SK-N-SH (cell line): ENCODE data around the gene ADAMTS2. TPM values are rescaled to one million over a fixed set of nuclear protein-coding genes. Genes with fewer than 3 reads are reported as not detected.

Source experiments
- CTCF ChIA-PET: fragments of 300-600, 350-600 bp; formaldehyde crosslinking; extraction: SDS; loops from one replicate; lab custom pipeline; 2021; lab: Yijun Ruan, JAX
- POLR2A ChIA-PET: fragments of 350-600 bp; sonication (Branson Sonifier 250); formaldehyde crosslinking; extraction: SDS; loops from one replicate; lab custom pipeline; 2020; ENCODE audit warnings: antibody characterized with exemption, inconsistent platforms; lab: Yijun Ruan, JAX
- DNase-seq: peaks from one replicate; pipeline ENCODE4 v3.0.0; 2012
- H2AFZ ChIP-seq: fragments of 200-600 bp; sonication (generic); 2 replicates; pipeline ENCODE4 v1.8.1; 2016; ENCODE audit warnings: antibody characterized with exemption, mild to moderate bottlenecking, low read depth
- H3F3A ChIP-seq: fragments of 200-600 bp; sonication (generic); replicated peaks from 2 replicates; pipeline ENCODE3; 2016; ENCODE audit warnings: antibody characterized with exemption, mild to moderate bottlenecking; ENCODE audit not compliant: insufficient read depth
- H3K27ac ChIP-seq, 2 experiments: fragments of 200-500 bp in 1 of 2; fragments of 200-600 bp in 1 of 2; sonication (Bioruptor generic) in 1 of 2; sonication (generic), shearing (Covaris generic) in 1 of 2; 2 replicates each; pipeline versions ENCODE4 v1.5.1 to v1.6.1; 2014 to 2016; ENCODE audit warnings: low read depth in 2 of 2, inconsistent platforms in 1 of 2, low read length in 1 of 2, mild to moderate bottlenecking in 1 of 2, mixed read lengths in 1 of 2
- H3K27me3 ChIP-seq: fragments of 200-600 bp; sonication (generic), shearing (Covaris generic); 2 replicates; pipeline ENCODE4 v1.6.1; 2016; ENCODE audit warnings: mixed run types; ENCODE audit not compliant: insufficient read depth
- H3K36me3 ChIP-seq, 2 experiments: fragments of 200-500 bp in 1 of 2; fragments of 200-600 bp in 1 of 2; sonication (Bioruptor generic) in 1 of 2; sonication (generic) in 1 of 2; replicated peaks in 1 of 2; 2 replicates each; pipeline versions ENCODE3 to v1.5.1; 2014 to 2016; ENCODE audit warnings: low read length in 1 of 2, mild to moderate bottlenecking in 1 of 2; ENCODE audit not compliant: insufficient read depth in 2 of 2, control insufficient read depth in 1 of 2
- H3K4me1 ChIP-seq, 2 experiments: fragments of 200-500 bp in 1 of 2; fragments of 200-600 bp in 1 of 2; sonication (Bioruptor generic) in 1 of 2; sonication (generic), shearing (Covaris generic) in 1 of 2; 2 replicates each; pipeline versions ENCODE4 v1.5.1 to v1.6.1; 2014 to 2016; ENCODE audit warnings: low read depth in 1 of 2, low read length in 1 of 2, mixed run types in 1 of 2; ENCODE audit not compliant: insufficient read depth in 2 of 2, control insufficient read depth in 1 of 2
- H3K4me2 ChIP-seq: fragments of 200-600 bp; sonication (generic), shearing (Covaris generic); 2 replicates; pipeline ENCODE4 v1.6.1; 2017; ENCODE audit warnings: mixed run types
- H3K4me3 ChIP-seq, 2 experiments: fragments of 200-500 bp in 1 of 2; fragments of 200-600 bp in 1 of 2; sonication (Bioruptor generic) in 1 of 2; sonication (generic), shearing (Covaris generic) in 1 of 2; 2 replicates each; pipeline versions ENCODE4 v1.5.1 to v1.8.1; 2014 to 2016; ENCODE audit warnings: low read depth in 2 of 2, inconsistent platforms in 1 of 2, low read length in 1 of 2, mild to moderate bottlenecking in 1 of 2, mixed read lengths in 1 of 2, moderate library complexity in 1 of 2
- H3K79me2 ChIP-seq: fragments of 200-600 bp; sonication (generic); 2 replicates; pipeline ENCODE4 v1.8.1; 2017; ENCODE audit warnings: mild to moderate bottlenecking; ENCODE audit not compliant: insufficient read depth
- H3K9ac ChIP-seq: fragments of 200-600 bp; sonication (generic); 2 replicates; pipeline ENCODE4 v1.6.1; 2017; ENCODE audit warnings: mixed run types
- H3K9me2 ChIP-seq: fragments of 200-600 bp; sonication (generic); 2 replicates; pipeline ENCODE4 v1.6.1; 2017; ENCODE audit warnings: mixed run types
- H3K9me3 ChIP-seq: fragments of 200-600 bp; sonication (generic); 2 replicates; pipeline ENCODE4 v1.6.1; 2017; ENCODE audit warnings: mixed run types, mild to moderate bottlenecking, moderate library complexity
- H4K20me1 ChIP-seq: fragments of 200-600 bp; sonication (generic); 2 replicates; pipeline ENCODE4 v1.6.1; 2017; ENCODE audit warnings: mild to moderate bottlenecking, mixed run types; ENCODE audit not compliant: insufficient read depth
- EP300 ChIP-seq, 2 experiments: IDR thresholded peaks; 2 replicates each; pipeline versions ENCODE4 v1.4.0 to v1.6.1; 2012; ENCODE audit warnings: borderline replicate concordance in 1 of 2, low read depth in 1 of 2, low read length in 1 of 2
- EZH2phosphoT487 ChIP-seq: fragments of 200-600 bp; sonication (generic); IDR thresholded peaks from 2 replicates; pipeline ENCODE4 v1.6.1; 2017; ENCODE audit warnings: low read depth, mixed run types, mild to moderate bottlenecking, antibody characterized with exemption, moderate library complexity, borderline replicate concordance
- FOXJ3 ChIP-seq: sonication (generic); formaldehyde crosslinking; IDR thresholded peaks from 2 replicates; pipeline ENCODE4 v1.5.1; 2020; ENCODE audit warnings: mild to moderate bottlenecking, missing genetic modification reagents
- GABPA ChIP-seq: IDR thresholded peaks from 2 replicates; pipeline ENCODE4 v1.4.0; 2012; ENCODE audit warnings: low read depth, mild to moderate bottlenecking
- GATA2 ChIP-seq: sonication (generic); formaldehyde crosslinking; IDR thresholded peaks from 2 replicates; pipeline ENCODE4 v1.5.0; 2020; ENCODE audit warnings: mild to moderate bottlenecking, missing genetic modification reagents
- IRF3 ChIP-seq: fragments of 150-350 bp; IDR thresholded peaks from 2 replicates; pipeline ENCODE4 v1.6.1; 2016; ENCODE audit warnings: mild to moderate bottlenecking, low read depth, low read length
- JUND ChIP-seq: IDR thresholded peaks from 2 replicates; pipeline ENCODE4 v1.4.0; 2012
- MEF2A ChIP-seq: IDR thresholded peaks from 2 replicates; pipeline ENCODE4 v1.4.0; 2012; ENCODE audit warnings: low read depth, borderline replicate concordance
- MXI1 ChIP-seq: IDR thresholded peaks from 2 replicates; pipeline ENCODE4 v1.6.1; 2012; ENCODE audit warnings: mild to moderate bottlenecking, low read depth, low read length, improper control_type of control experiment
- NRF1 ChIP-seq: IDR thresholded peaks from 2 replicates; pipeline ENCODE4 v1.6.1; 2012; ENCODE audit warnings: low read depth, mild to moderate bottlenecking, low read length
- POLR2AphosphoS5 ChIP-seq: IDR thresholded peaks from 2 replicates; pipeline ENCODE4 v1.6.1; 2012; ENCODE audit warnings: low read depth, low read length
- REST ChIP-seq: IDR thresholded peaks from 2 replicates; pipeline ENCODE4 v1.6.1; 2012; ENCODE audit warnings: mild to moderate bottlenecking, low read depth, low read length, moderate library complexity
- SIN3A ChIP-seq: IDR thresholded peaks from 2 replicates; pipeline ENCODE4 v1.6.1; 2012; ENCODE audit warnings: low read depth, mild to moderate bottlenecking, low read length, moderate library complexity, borderline replicate concordance
- TAF1 ChIP-seq: IDR thresholded peaks from 2 replicates; pipeline ENCODE4 v1.6.1; 2012; ENCODE audit warnings: low read depth, mild to moderate bottlenecking, low read length, moderate library complexity, borderline replicate concordance
- TCF12 ChIP-seq: IDR thresholded peaks from 2 replicates; pipeline ENCODE4 v1.4.0; 2012
- ZBTB33 ChIP-seq: IDR thresholded peaks from 2 replicates; pipeline ENCODE4 v1.4.0; 2012; ENCODE audit warnings: low read depth, borderline replicate concordance
- WGBS: methylation state at CpG from one replicate; pipeline ENCODE4 v1.1.6; 2017; ENCODE audit warnings: low lambda C conversion rate; 5-methylcytosine and 5-hydroxymethylcytosine counted together
- polyA plus RNA-seq, 3 experiments: library from polyadenylated mRNA; depleted of rRNA; stranded (reverse); fragments of >200 nt; gene quantifications; 2 replicates each; pipeline ENCODE4 v1.2.3, GENCODE V29; 2012

The ADAMTS2 gene
- polyA plus RNA-seq, 1 of the 3 experiments (the other 2 are of a cell fraction), result 0.12 TPM

- CTCF ChIA-PET, result interaction anchor here (1.0 kb wide), 1 partner anchor 20 kb away, joined by 4 read pairs; no protein-coding TSS in a partner anchor
Measured at GRCh38 chr5:179237770-179238627, 107.3 kb downstream of the ADAMTS2 start.

GRCh38 chr5:179235416-179236400 lies 109.6 kb downstream of the ADAMTS2 start:
- no peaks in the 10 kb centered on the region for H3K36me3 ChIP-seq
- H3K27me3 ChIP-seq, result no peaks in the 10 kb centered on the region
- no peak overlapping the region for H3K4me2 ChIP-seq
- H2AFZ ChIP-seq, result no peak overlapping the region
- ChIA-PET CTCF (interaction anchor here (0.8 to 2.0 kb wide), 7 partner anchors 22 to 258 kb away, joined by 3 to 8 read pairs (median 4); no protein-coding TSS in a partner anchor), POLR2A (no interaction called here)
- H3F3A ChIP-seq, result no peaks in the 10 kb centered on the region
- WGBS, result 23% methylated on average over 6 of the region's 8 CpGs
- no peaks in the 10 kb centered on the region for H3K79me2 ChIP-seq
- DNase-seq, result no peak
- H3K4me3 ChIP-seq, result no peak overlapping the region
- no peaks in the 10 kb centered on the region for H4K20me1 ChIP-seq
- no peak overlapping the region for H3K9ac ChIP-seq
- H3K4me1 ChIP-seq, result peaks cover 0 to 33% of the 10 kb centered on the region in 2 experiments; a peak in 1 of 4 replicates
- no peaks in the 10 kb centered on the region for H3K9me2 ChIP-seq
- H3K27ac ChIP-seq, result peak overlapping the region in 1 of 2 experiments; percentile 9; a peak in 1 of 4 replicates
- no peaks in the 10 kb centered on the region for H3K9me3 ChIP-seq
- TF ChIP-seq TCF12 (no peak), TAF1 (no peak), MEF2A (no peak), JUND (no peak), GABPA (no peak), POLR2AphosphoS5 (no peak), MXI1 (no peak), REST (no peak), ZBTB33 (no peak), NRF1 (no peak), EZH2phosphoT487 (no peak), EP300 (IDR thresholded peaks at IDR 0.05; ENCODE audit: borderline replicate concordance in 1 of 2, low read depth in 1 of 2, low read length in 1 of 2) (no peak), SIN3A (no peak)

More at GRCh38 chr5:179237770-179238627, 107.3 kb downstream of the ADAMTS2 start:
- H3K9me3 ChIP-seq, result no peaks in the 10 kb centered on the region
- no peak overlapping the region for H3K4me2 ChIP-seq
- no peak for DNase-seq
- H3K4me1 ChIP-seq, result peaks cover 0 to 29% of the 10 kb centered on the region in 2 experiments; a peak in 1 of 4 replicates
- H2AFZ ChIP-seq, result no peak overlapping the region
- no peak overlapping the region for H3K4me3 ChIP-seq
- H3K9me2 ChIP-seq, result no peaks in the 10 kb centered on the region
- 44% methylated on average over 20 of the region's 26 CpGs for WGBS
- no peaks in the 10 kb centered on the region for H3K27me3 ChIP-seq
- POLR2A ChIA-PET, result no interaction called here
- H3K79me2 ChIP-seq, result no peaks in the 10 kb centered on the region
- H3K9ac ChIP-seq, result no peak overlapping the region
- H3F3A ChIP-seq, result no peaks in the 10 kb centered on the region
- H3K27ac ChIP-seq, result no peak overlapping the region
- H4K20me1 ChIP-seq, result no peaks in the 10 kb centered on the region
- TF ChIP-seq GATA2 (CRISPR knock-in tag), result no peak
- TF ChIP-seq MXI1, result no peak
- TF ChIP-seq FOXJ3 (CRISPR knock-in tag), result no peak
- no peak for TF ChIP-seq IRF3
- H3K36me3 ChIP-seq, result no peaks in the 10 kb centered on the region
